H9 (cell line): ENCODE measurements around the gene DNAH11. TPM values are rescaled to one million over a fixed set of nuclear protein-coding genes. Genes with fewer than 3 reads are reported as not detected.

Experiments
- DNase-seq: peaks from one replicate; pipeline ENCODE4 v3.0.0-alpha.2; 2017
- H2AFZ ChIP-seq: one replicate; pipeline ENCODE4 v1.6.1; 2013; ENCODE audit warnings: mild to moderate bottlenecking, low read length, control low read depth, moderate library complexity
- H2AK5ac ChIP-seq: 2 replicates; pipeline ENCODE4 v1.6.1; 2013; ENCODE audit warnings: low read length, control low read depth, mixed read lengths; ENCODE audit not compliant: insufficient read length
- H2BK120ac ChIP-seq: one replicate; pipeline ENCODE4 v1.6.1; 2013; ENCODE audit warnings: low read depth, mild to moderate bottlenecking, low read length, control low read depth, inconsistent platforms; ENCODE audit not compliant: poor library complexity, severe bottlenecking
- H2BK12ac ChIP-seq: 2 replicates; pipeline ENCODE4 v1.6.1; 2013; ENCODE audit warnings: low read length, control low read depth, mixed read lengths, low read depth; ENCODE audit not compliant: insufficient read length
- H2BK15ac ChIP-seq: 2 replicates; pipeline ENCODE4 v1.6.1; 2013; ENCODE audit warnings: low read depth, low read length, control low read depth
- H2BK20ac ChIP-seq: one replicate; pipeline ENCODE4 v1.6.1; 2013; ENCODE audit warnings: low read depth, mild to moderate bottlenecking, low read length, control low read depth, inconsistent platforms; ENCODE audit not compliant: poor library complexity, severe bottlenecking
- H2BK5ac ChIP-seq: 2 replicates; pipeline ENCODE4 v1.6.1; 2013; ENCODE audit warnings: low read length, control low read depth, mixed read lengths; ENCODE audit not compliant: insufficient read length
- H3K14ac ChIP-seq: 2 replicates; pipeline ENCODE4 v1.6.1; 2013; ENCODE audit warnings: low read length, control low read depth; ENCODE audit not compliant: insufficient read depth
- H3K18ac ChIP-seq: 2 replicates; pipeline ENCODE4 v1.6.1; 2013; ENCODE audit warnings: low read depth, mild to moderate bottlenecking, mixed read lengths, low read length, control low read depth; ENCODE audit not compliant: insufficient read length
- H3K23ac ChIP-seq: 2 replicates; pipeline ENCODE4 v1.6.1; 2013; ENCODE audit warnings: low read length, control low read depth, mixed read lengths, low read depth; ENCODE audit not compliant: insufficient read length
- H3K23me2 ChIP-seq: 2 replicates; pipeline ENCODE4 v1.6.1; 2013; ENCODE audit warnings: low read depth, mild to moderate bottlenecking, mixed read lengths, low read length, control low read depth; ENCODE audit not compliant: insufficient read length, poor library complexity, severe bottlenecking
- H3K27ac ChIP-seq: 2 replicates; pipeline ENCODE4 v1.5.1; 2013; ENCODE audit warnings: low read length, control low read depth, mixed read lengths, low read depth; ENCODE audit not compliant: insufficient read length
- H3K27me3 ChIP-seq: 2 replicates; pipeline ENCODE4 v1.6.1; 2013; ENCODE audit warnings: low read length, control low read depth, inconsistent platforms; ENCODE audit not compliant: insufficient read depth
- H3K4ac ChIP-seq: 2 replicates; pipeline ENCODE4 v1.6.1; 2013; ENCODE audit warnings: low read depth, mild to moderate bottlenecking, control low read depth, inconsistent platforms, low read length, moderate library complexity
- H3K4me1 ChIP-seq: 2 replicates; pipeline ENCODE4 v1.6.1; 2013; ENCODE audit warnings: low read length, control low read depth, inconsistent platforms; ENCODE audit not compliant: insufficient read depth
- H3K4me2 ChIP-seq: 2 replicates; pipeline ENCODE4 v1.6.1; 2013; ENCODE audit warnings: low read length, control low read depth, mixed read lengths; ENCODE audit not compliant: insufficient read length, insufficient read depth
- H3K56ac ChIP-seq: 2 replicates; pipeline ENCODE4 v1.6.1; 2013; ENCODE audit warnings: low read depth, mild to moderate bottlenecking, mixed read lengths, low read length, control low read depth; ENCODE audit not compliant: insufficient read length
- H3K79me1 ChIP-seq: 2 replicates; pipeline ENCODE4 v1.6.1; 2013; ENCODE audit warnings: low read depth, mild to moderate bottlenecking, moderate library complexity, low read length, control low read depth, inconsistent platforms; ENCODE audit not compliant: insufficient read depth, poor library complexity, severe bottlenecking
- H3K79me2 ChIP-seq: 2 replicates; pipeline ENCODE4 v1.6.1; 2013; ENCODE audit warnings: low read length, control low read depth, inconsistent platforms; ENCODE audit not compliant: insufficient read depth
- H3K9ac ChIP-seq: 2 replicates; pipeline ENCODE4 v1.6.1; 2013; ENCODE audit warnings: low read length, control low read depth, mixed read lengths; ENCODE audit not compliant: insufficient read length; ENCODE audit errors: extremely low read depth
- H3K9me3 ChIP-seq: one replicate; pipeline ENCODE4 v1.6.1; 2013; ENCODE audit warnings: low read depth, low read length, inconsistent platforms; ENCODE audit not compliant: control insufficient read depth
- H3T11ph ChIP-seq: one replicate; pipeline ENCODE4 v1.6.1; 2013; ENCODE audit warnings: mild to moderate bottlenecking, low read length, control low read depth, inconsistent platforms
- H4K20me1 ChIP-seq: one replicate; pipeline ENCODE4 v1.6.1; 2013; ENCODE audit not compliant: control insufficient read depth, insufficient read length, insufficient read depth
- H4K5ac ChIP-seq: 2 replicates; pipeline ENCODE4 v1.6.1; 2013; ENCODE audit warnings: low read depth, mild to moderate bottlenecking, mixed read lengths, low read length, control low read depth; ENCODE audit not compliant: insufficient read length
- H4K8ac ChIP-seq: replicated peaks from 2 replicates; pipeline ENCODE4 v1.6.1; 2013; ENCODE audit warnings: low read length, control low read depth, mixed read lengths, low read depth; ENCODE audit not compliant: insufficient read length
- H4K91ac ChIP-seq: 2 replicates; pipeline ENCODE4 v1.6.1; 2013; ENCODE audit warnings: low read depth, mild to moderate bottlenecking, moderate library complexity, mixed read lengths, low read length, control low read depth; ENCODE audit not compliant: insufficient read length
- H3K27ac Mint-ChIP-seq, 3 experiments: 2 replicates in 2 of 3; 3 replicates in 1 of 3; pipeline ENCODE4 v1.8.0; 2020 to 2021; ENCODE audit warnings: mixed read lengths in 3 of 3, mild to moderate bottlenecking in 1 of 3, moderate library complexity in 1 of 3
- H3K27me3 Mint-ChIP-seq: 2 replicates; pipeline ENCODE4 v1.8.0; 2021; ENCODE audit warnings: low read depth, mild to moderate bottlenecking, moderate library complexity, mixed read lengths
- H3K36me3 Mint-ChIP-seq, 3 experiments: 2 replicates in 2 of 3; 3 replicates in 1 of 3; pipeline ENCODE4 v1.8.0; 2020 to 2021; ENCODE audit warnings: low read depth in 3 of 3, mixed read lengths in 3 of 3; ENCODE audit not compliant: insufficient read depth in 1 of 3
- H3K4me1 Mint-ChIP-seq, 2 experiments: 2 replicates each; pipeline ENCODE4 v1.8.0; 2020; ENCODE audit warnings: mixed read lengths in 2 of 2
- H3K4me3 Mint-ChIP-seq, 2 experiments: 2 replicates in 1 of 2; 3 replicates in 1 of 2; pipeline ENCODE4 v1.8.0; 2020 to 2021; ENCODE audit warnings: mild to moderate bottlenecking in 2 of 2, mixed read lengths in 2 of 2, moderate library complexity in 1 of 2
- H3K9me3 Mint-ChIP-seq, 2 experiments: 2 replicates in 1 of 2; 3 replicates in 1 of 2; pipeline ENCODE4 v1.8.0; 2020; ENCODE audit warnings: mild to moderate bottlenecking in 2 of 2, mixed read lengths in 2 of 2, moderate library complexity in 1 of 2
- CTCF ChIP-seq: fragments of 200-600 bp; sonication (generic); conservative IDR thresholded peaks from 3 replicates; pipeline ENCODE4 v1.8.0; 2021; ENCODE audit warnings: antibody characterized with exemption, mild to moderate bottlenecking
- WGBS: extraction: QIAGEN DNeasy Blood & Tissue Kit; methylation state at CpG from one replicate; pipeline ENCODE4 v1.1.7; 2013; ENCODE audit warnings: missing lambda C conversion rate, low lambda C conversion rate, mixed read lengths; ENCODE audit not compliant: insufficient read length; ENCODE audit errors: extremely low coverage; 5-methylcytosine and 5-hydroxymethylcytosine counted together
- total RNA-seq: library from RNA; stranded (reverse); gene quantifications from 2 replicates; pipeline ENCODE4 v1.2.1, GENCODE V29; 2021

The DNAH11 gene
- total RNA-seq, 1 experiment from 2014 or later = 2.5 TPM

GRCh38 chr7:21656796-21657195, 114.0 kb downstream of the DNAH11 start:
- Histone ChIP-seq H3K18ac (no peak overlapping the region), H3K23me2 (no peaks in the 10 kb centered on the region), H3K79me1 (no peaks in the 10 kb centered on the region), H2BK12ac (no peak overlapping the region), H3K27ac (no peak overlapping the region), H3K9me3 (no peaks in the 10 kb centered on the region), H2BK20ac (no peak overlapping the region), H4K8ac (no peak overlapping the region), H2BK15ac (no peak overlapping the region), H2AFZ (no peak overlapping the region), H3K14ac (no peak overlapping the region), H2BK120ac (no peak overlapping the region), H4K20me1 (no peaks in the 10 kb centered on the region), H3T11ph (no peak overlapping the region), H3K4ac (no peak overlapping the region), H2AK5ac (no peak overlapping the region), H3K4me1 (0 out of 2 replicates have a peak, but pooled peaks cover 2% of the 10 kb centered on the region), H4K5ac (no peak overlapping the region), H2BK5ac (no peak overlapping the region), H3K23ac (no peak overlapping the region), H3K56ac (no peak overlapping the region), H3K4me2 (no peak overlapping the region), H3K79me2 (no peaks in the 10 kb centered on the region), H3K9ac (no peak overlapping the region), H3K27me3 (no peaks in the 10 kb centered on the region), H4K91ac (no peak overlapping the region)
- WGBS = no CpG with 5 or more reads among the region's 2 CpGs
- H3K27ac Mint-ChIP-seq = no peak overlapping the region
- peaks cover 3 to 7% of the 10 kb centered on the region in 2 experiments; a peak in 3 of 5 replicates for H3K9me3 Mint-ChIP-seq
- no peak for TF ChIP-seq CTCF
- H3K36me3 Mint-ChIP-seq = peaks cover 0 to 5% (median 0%) of the 10 kb centered on the region in 3 experiments; a peak in 1 of 7 replicates
- no peaks in the 10 kb centered on the region for H3K4me1 Mint-ChIP-seq
- H3K27me3 Mint-ChIP-seq = no peaks in the 10 kb centered on the region
- DNase-seq = no peak
- H3K4me3 Mint-ChIP-seq = no peak overlapping the region
